Caki2 (cell line): ENCODE measurements around the gene TAF7L. TPM values are rescaled to one million over a fixed set of nuclear protein-coding genes. Genes with fewer than 3 reads are reported as not detected.

Experiments used
- DNase-seq: peaks from one replicate; pipeline ENCODE4 v3.0.0-alpha.2; 2015; ENCODE audit warnings: low read depth
- in situ Hi-C: cut with HindIII; loops from 2 replicates; pipeline ENCODE4 v1.10.0; 2016; ENCODE audit warnings: low sequenced_read_pairs, low pct_unique_long_range_greater_than_20kb, mixed read lengths
- total RNA-seq: library from RNA; depleted of rRNA; stranded (reverse); fragments of >200 nt; shearing (Covaris generic); gene quantifications from 2 replicates; pipeline ENCODE4 v1.2.3, GENCODE V29; 2014; ENCODE audit warnings: low replicate concordance; rRNA removed

Gene TAF7L
- total RNA-seq, 1 experiment from 2014 or later: not detected

DNA sequence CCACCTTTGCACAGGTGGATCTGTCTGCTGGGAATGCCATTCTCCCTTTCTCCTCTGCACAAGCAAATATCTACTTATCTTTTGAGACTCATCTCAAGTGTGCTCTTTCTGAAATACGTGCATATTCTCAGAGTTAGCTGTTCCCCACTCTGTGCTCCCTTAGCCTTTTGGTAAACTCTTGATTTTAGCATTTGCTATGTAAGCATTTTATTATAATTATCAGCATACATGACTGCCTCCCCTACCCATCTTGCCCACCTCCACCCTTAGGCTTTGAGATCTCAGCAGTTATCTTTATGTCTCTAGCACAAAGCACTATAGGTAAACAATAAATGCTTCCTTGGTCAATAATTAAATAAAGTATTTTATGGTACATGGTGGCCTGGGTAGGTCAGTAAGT is 60.1 kb downstream of the TAF7L start:
- in situ Hi-C loops: no loop called here
- no peak for DNase-seq

DNA sequence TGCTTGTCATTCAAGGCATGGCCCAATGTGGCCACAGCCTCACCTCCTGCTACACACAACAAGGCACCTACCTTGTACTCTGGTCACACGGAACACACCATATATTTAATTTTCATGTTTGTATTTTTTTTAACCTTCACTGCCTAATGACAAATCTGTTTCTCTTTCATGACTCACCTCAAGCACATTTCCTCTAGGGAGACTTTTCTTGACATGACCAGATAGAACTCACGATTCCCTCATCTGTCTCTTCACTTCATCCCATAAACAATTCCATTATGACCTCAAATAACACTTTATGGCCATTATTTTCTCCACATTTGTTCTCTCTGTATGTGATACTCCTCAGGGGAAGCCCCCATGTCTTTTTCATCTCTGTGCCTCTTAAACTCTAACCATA is 60.5 kb downstream of the TAF7L start:
- DNase-seq: no peak
- in situ Hi-C loops: no loop called here

DNA sequence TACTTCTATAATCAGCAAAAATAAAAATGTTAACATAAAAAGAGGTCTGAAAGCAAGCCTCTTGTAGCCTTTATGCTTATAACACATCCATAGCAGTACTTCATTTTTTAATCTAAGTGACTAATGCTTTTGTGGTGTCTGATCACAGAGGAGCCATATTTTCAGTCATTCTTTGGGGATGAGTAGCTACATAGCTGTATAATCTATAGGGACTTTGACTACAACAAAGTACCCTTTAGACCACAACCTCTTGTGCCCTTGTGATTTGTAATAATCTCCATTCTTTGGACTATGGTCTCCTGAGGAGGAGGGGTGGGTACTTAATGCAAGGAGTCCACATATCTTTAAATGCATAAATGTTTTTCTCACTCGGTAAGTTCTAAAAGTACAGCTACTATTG is 62.0 kb downstream of the TAF7L start:
- in situ Hi-C loops: no loop called here
- no peak for DNase-seq

GRCh38 chrX:101223226-101223625 is 67.9 kb downstream of the TAF7L start:
- in situ Hi-C loops: no loop called here

GRCh38 chrX:101220662-101221260 is 70.4 kb downstream of the TAF7L start:
- in situ Hi-C loops: no loop called here
- no peak for DNase-seq

More at GRCh38 chrX:101223226-101223625, 67.9 kb downstream of the TAF7L start:
- no peak for DNase-seq

DNA sequence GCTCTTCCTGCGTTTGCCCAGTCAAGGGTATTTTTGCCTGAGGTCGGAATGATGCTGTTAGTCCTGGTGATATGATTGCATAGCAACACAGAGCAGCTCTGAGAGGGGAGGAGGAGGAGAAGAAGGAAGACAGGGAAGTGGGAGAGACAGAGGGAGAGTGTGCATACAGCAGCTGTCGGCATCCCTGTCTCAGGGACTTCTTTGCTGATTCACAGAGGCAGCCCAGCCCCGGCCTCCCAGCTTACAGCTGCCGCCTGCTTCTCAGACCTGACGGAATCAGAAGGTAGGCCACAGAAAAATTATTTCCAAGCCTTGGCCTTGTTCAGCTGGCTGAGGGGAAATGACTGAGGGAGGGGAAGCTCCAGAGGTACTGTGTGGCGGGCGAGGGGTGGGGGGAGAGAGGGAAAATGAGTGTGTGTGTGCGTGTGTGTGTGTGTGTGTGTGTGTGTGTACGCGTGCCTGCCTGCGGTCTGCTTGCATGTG is 71.2 kb downstream of the TAF7L start:
- no peak for DNase-seq
- in situ Hi-C loops: no loop called here

- in situ Hi-C loops: no loop called here
- DNase-seq: no peak
Observed at GRCh38 chrX:101219116-101219863, 71.8 kb downstream of the TAF7L start, which contains the start of gene DRP2. TSS of gene DRP2 (plus strand) at chrX:101219786. CDS start at chrX:101231648, 11,862 bp downstream.

Other genes starting within 250 kb of the TAF7L start
- gene TRMT2B, start 239.2 kb downstream of the TAF7L start, total RNA-seq: 15.2 and 19.2 TPM in 2 replicates
- not detected in 2 replicates for gene TMEM35A, start 212.5 kb downstream of the TAF7L start, total RNA-seq
- 22.3 and 22.5 TPM in 2 replicates for gene CENPI, start 193.1 kb downstream of the TAF7L start, total RNA-seq
- 0.24 TPM in 1 of 2 replicates, not detected in the other for gene DRP2, start 71.5 kb downstream of the TAF7L start, total RNA-seq
- gene TIMM8A, start 57.4 kb upstream of the TAF7L start, total RNA-seq: 8.0 and 10.3 TPM in 2 replicates
- 0.07 TPM in 1 of 2 replicates, not detected in the other for gene BTK, start 94.9 kb upstream of the TAF7L start, total RNA-seq
- 446 and 1,206 TPM in 2 replicates for gene RPL36A, start 99.7 kb upstream of the TAF7L start, total RNA-seq
- 146 and 165 TPM in 2 replicates for gene GLA, start 116.6 kb upstream of the TAF7L start, total RNA-seq
- gene HNRNPH2, start 116.9 kb upstream of the TAF7L start, total RNA-seq: 22.1 and 26.8 TPM in 2 replicates
- gene ARMCX4, start 194.1 kb upstream of the TAF7L start, total RNA-seq: not detected in 2 replicates